ENCODE measurements around the gene KLF7.

DNA sequence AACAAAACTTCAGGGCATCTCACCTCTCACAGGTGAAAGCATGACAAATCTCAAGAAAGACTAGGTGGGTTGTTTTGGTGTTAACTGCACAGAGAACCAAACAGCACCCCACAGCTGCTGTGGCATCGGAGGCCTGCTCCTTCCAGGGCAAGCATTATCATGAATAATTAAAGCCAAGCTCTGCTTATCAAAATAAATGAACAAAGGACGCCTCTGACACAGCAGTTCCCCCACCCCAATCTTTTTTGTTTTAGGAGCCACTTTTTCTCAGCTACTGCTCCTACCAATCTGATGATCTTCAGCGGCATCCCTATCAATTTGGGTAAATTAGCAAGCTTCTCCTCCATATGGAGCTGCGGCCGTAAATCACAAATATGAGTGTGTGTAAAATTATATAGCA lies 58.6 kb downstream of the KLF7 start:
- TF ChIP-seq, protein P1, sequence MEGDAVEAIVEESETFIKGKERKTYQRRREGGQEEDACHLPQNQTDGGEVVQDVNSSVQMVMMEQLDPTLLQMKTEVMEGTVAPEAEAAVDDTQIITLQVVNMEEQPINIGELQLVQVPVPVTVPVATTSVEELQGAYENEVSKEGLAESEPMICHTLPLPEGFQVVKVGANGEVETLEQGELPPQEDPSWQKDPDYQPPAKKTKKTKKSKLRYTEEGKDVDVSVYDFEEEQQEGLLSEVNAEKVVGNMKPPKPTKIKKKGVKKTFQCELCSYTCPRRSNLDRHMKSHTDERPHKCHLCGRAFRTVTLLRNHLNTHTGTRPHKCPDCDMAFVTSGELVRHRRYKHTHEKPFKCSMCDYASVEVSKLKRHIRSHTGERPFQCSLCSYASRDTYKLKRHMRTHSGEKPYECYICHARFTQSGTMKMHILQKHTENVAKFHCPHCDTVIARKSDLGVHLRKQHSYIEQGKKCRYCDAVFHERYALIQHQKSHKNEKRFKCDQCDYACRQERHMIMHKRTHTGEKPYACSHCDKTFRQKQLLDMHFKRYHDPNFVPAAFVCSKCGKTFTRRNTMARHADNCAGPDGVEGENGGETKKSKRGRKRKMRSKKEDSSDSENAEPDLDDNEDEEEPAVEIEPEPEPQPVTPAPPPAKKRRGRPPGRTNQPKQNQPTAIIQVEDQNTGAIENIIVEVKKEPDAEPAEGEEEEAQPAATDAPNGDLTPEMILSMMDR (IDR thresholded peaks at IDR 0.05): no peak
- TF ChIP-seq POLR2A (IDR thresholded peaks at IDR 0.05): no peak
